ENCODE measurements around the gene OR5K1.

OR5K1 gene

GRCh38 chr3:98462901-98463300 is at the start of gene OR5K1:
OR5K1 (plus strand) TSS chr3:98463201; CDS start chr3:98469577, 6,376 bp downstream.
- no peak for TF ChIP-seq CTCF (IDR thresholded peaks at IDR 0.05; ENCODE audit: low read depth, low read length)
- no peak within 1 kb of the TSS for H3K4me3 ChIP-seq (ENCODE audit: low read depth, low read length)

GRCh38 chr3:98432575-98432974 is 30.4 kb upstream of the OR5K1 start:
- H3K4me3 ChIP-seq (ENCODE audit: low read depth, low read length): no peak overlapping the region
- TF ChIP-seq CTCF (IDR thresholded peaks at IDR 0.05; ENCODE audit: low read depth, low read length): no peak

GRCh38 chr3:98433764-98434163 is 29.2 kb upstream of the OR5K1 start:
- TF ChIP-seq CTCF (IDR thresholded peaks at IDR 0.05; ENCODE audit: low read depth, low read length): no peak
- no peak overlapping the region for H3K4me3 ChIP-seq (ENCODE audit: low read depth, low read length)

- no peak overlapping the region for H3K4me3 ChIP-seq (ENCODE audit: low read depth, low read length)
- no peak for TF ChIP-seq CTCF (IDR thresholded peaks at IDR 0.05; ENCODE audit: low read depth, low read length)
Measured at GRCh38 chr3:98434412-98434811, 28.6 kb upstream of the OR5K1 start.

- TF ChIP-seq CTCF (IDR thresholded peaks at IDR 0.05; ENCODE audit: low read depth, low read length): no peak
- no peak overlapping the region for H3K4me3 ChIP-seq (ENCODE audit: low read depth, low read length)
Measured at GRCh38 chr3:98440283-98440682, 22.7 kb upstream of the OR5K1 start.

GRCh38 chr3:98445949-98446406 is 17.0 kb upstream of the OR5K1 start:
- no peak for TF ChIP-seq CTCF (IDR thresholded peaks at IDR 0.05; ENCODE audit: low read depth, low read length)
- no peak overlapping the region for H3K4me3 ChIP-seq (ENCODE audit: low read depth, low read length)

GRCh38 chr3:98449606-98450193 is 13.3 kb upstream of the OR5K1 start:
- TF ChIP-seq CTCF (IDR thresholded peaks at IDR 0.05; ENCODE audit: low read depth, low read length): no peak
- H3K4me3 ChIP-seq (ENCODE audit: low read depth, low read length): no peak overlapping the region
